SK-N-MC (cell line): ENCODE results near the gene TMEM164.

ENCODE experiments used
- DNase-seq: peaks from one replicate; pipeline ENCODE4 v3.0.0-alpha.2; 2011; ENCODE audit warnings: low read depth, low spot score
- H3K27ac ChIP-seq: fragments of 200-600 bp; sonication (generic); 2 replicates; pipeline ENCODE4 v1.5.1; 2016; ENCODE audit warnings: mixed run types
- H3K36me3 ChIP-seq: fragments of 200-600 bp; sonication (generic); 2 replicates; pipeline ENCODE4 v1.6.1; 2017; ENCODE audit warnings: antibody characterized with exemption, low read length, mixed read lengths; ENCODE audit not compliant: insufficient read depth
- H3K4me3 ChIP-seq: fragments of 200-600 bp; sonication (generic); 2 replicates; pipeline ENCODE4 v1.5.1; 2016
- H3K9ac ChIP-seq: fragments of 200-600 bp; sonication (generic); 2 replicates; pipeline ENCODE4 v1.8.0; 2017; ENCODE audit warnings: mixed run types, mixed read lengths; ENCODE audit not compliant: insufficient read length
- H3K9me3 ChIP-seq: fragments of 200-600 bp; sonication (generic); 2 replicates; pipeline ENCODE4 v1.6.1; 2017; ENCODE audit warnings: low read depth, mild to moderate bottlenecking, antibody characterized with exemption, low read length, moderate library complexity, mixed read lengths
- EZH2 ChIP-seq: fragments of 200-600 bp; sonication (generic); IDR thresholded peaks from one replicate; pipeline ENCODE4 v1.6.1; 2017; ENCODE audit warnings: antibody characterized with exemption
- FOXP2 ChIP-seq: optimal IDR thresholded peaks from 2 replicates; pipeline ENCODE3; 2011; ENCODE audit warnings: mild to moderate bottlenecking, moderate library complexity; ENCODE audit not compliant: insufficient read depth; ENCODE audit errors: extremely low read length, control extremely low read depth
- POLR2AphosphoS5 ChIP-seq: IDR thresholded peaks from 2 replicates; pipeline ENCODE4 v1.6.1; 2012; ENCODE audit warnings: mild to moderate bottlenecking, low read depth, low read length, borderline replicate concordance

The TMEM164 gene

DNA sequence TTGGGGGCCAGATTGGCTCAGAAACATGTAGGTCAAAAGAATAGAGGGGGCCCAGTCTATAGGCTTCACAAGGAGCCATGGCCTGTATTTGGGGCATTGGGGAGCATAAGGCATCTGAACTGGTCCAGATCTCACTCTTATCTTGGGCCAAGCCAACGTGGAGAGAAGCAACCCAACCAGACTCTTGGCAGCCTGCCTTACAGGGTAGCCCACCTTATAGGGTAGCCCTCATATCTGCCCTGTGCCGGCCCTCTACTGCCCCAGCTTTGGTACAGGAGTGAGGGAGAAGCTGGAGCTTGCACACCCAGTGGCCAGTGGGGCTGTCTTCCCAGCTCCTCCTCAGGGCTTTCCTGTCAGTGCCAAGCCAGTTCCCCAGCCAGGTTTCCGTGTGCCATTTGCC lies 172.8 kb downstream of the TMEM164 start:
- Histone ChIP-seq H3K9me3 (no peaks in the 10 kb centered on the region), H3K9ac (no peak overlapping the region), H3K36me3 (no peaks in the 10 kb centered on the region), H3K27ac (no peak overlapping the region), H3K4me3 (no peak overlapping the region)
- no peak for TF ChIP-seq EZH2
- no peak for TF ChIP-seq POLR2AphosphoS5
- TF ChIP-seq FOXP2, result no peak
- DNase-seq, result no peak

DNA sequence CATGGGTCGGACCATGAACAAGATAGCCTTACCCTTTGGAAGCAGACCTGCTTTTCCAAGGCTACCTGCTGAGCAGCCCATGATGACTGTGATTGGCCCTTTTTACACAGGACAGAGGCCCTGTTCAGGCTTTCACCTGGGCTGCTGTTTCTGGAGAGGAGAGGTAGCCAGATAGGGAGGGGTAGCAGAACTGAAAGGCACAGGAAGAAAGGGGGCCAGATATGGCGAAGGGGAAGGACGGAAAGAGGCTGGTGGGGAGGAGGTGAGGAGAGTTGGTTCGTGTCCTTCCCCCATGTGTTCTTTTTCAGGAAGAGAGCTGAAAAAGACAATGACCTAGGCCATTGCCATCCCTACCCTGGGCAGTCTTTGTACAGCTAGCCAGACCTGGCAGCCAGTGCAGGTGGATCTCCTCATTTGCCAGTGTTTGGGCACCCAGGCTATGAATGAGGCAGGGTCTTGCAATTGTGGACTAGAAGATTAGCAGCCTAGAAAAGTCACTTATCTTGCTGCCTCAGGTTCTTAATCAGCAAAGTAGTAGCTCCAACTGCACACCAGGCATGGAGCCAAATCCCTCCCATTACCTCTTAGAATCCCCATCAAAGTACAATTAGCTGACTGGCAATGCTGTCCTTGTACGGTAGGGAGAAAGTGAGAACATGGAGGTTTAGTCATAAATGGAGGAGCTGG lies 175.4 kb downstream of the TMEM164 start:
- no peaks in the 10 kb centered on the region for H3K36me3 ChIP-seq
- H3K27ac ChIP-seq, result no peak overlapping the region
- no peak overlapping the region for H3K9ac ChIP-seq
- H3K4me3 ChIP-seq, result no peak overlapping the region
- no peaks in the 10 kb centered on the region for H3K9me3 ChIP-seq
- TF ChIP-seq POLR2AphosphoS5, result no peak
- no peak for DNase-seq

GRCh38 chrX:110180176-110180927 lies 177.4 kb downstream of the TMEM164 start:
- H3K36me3 ChIP-seq, result no peaks in the 10 kb centered on the region
- no peak overlapping the region for H3K9ac ChIP-seq
- TF ChIP-seq EZH2, result no peak
- no peaks in the 10 kb centered on the region for H3K9me3 ChIP-seq
- no peak for DNase-seq
- no peak overlapping the region for H3K4me3 ChIP-seq
- no peak overlapping the region for H3K27ac ChIP-seq

DNA sequence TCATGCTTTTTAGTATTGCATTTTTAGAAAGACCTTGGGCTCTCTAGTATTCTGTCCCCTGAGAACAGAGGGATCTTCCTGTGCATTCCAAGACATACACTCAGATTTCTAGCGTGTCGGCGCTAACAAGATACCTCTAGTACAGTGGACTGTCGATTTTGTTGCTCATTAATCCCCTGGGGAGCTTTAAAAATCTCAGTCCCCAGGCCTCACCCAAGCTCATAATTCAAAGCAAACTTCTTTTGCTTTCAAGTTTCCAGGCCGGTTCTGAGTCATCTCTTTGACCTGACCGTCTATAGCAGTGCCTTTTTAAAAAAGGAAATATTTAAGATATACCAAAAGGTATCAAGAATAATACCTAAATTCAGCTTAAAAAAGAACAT lies 178.0 kb downstream of the TMEM164 start:
- Histone ChIP-seq H3K9me3 (peaks cover 3% of the 10 kb centered on the region; the same call in 1 of the 2 replicates), H3K27ac (no peak overlapping the region), H3K9ac (no peak overlapping the region), H3K4me3 (no peak overlapping the region), H3K36me3 (no peaks in the 10 kb centered on the region)
- TF ChIP-seq FOXP2, result no peak
- no peak for TF ChIP-seq POLR2AphosphoS5
- no peak for DNase-seq

DNA sequence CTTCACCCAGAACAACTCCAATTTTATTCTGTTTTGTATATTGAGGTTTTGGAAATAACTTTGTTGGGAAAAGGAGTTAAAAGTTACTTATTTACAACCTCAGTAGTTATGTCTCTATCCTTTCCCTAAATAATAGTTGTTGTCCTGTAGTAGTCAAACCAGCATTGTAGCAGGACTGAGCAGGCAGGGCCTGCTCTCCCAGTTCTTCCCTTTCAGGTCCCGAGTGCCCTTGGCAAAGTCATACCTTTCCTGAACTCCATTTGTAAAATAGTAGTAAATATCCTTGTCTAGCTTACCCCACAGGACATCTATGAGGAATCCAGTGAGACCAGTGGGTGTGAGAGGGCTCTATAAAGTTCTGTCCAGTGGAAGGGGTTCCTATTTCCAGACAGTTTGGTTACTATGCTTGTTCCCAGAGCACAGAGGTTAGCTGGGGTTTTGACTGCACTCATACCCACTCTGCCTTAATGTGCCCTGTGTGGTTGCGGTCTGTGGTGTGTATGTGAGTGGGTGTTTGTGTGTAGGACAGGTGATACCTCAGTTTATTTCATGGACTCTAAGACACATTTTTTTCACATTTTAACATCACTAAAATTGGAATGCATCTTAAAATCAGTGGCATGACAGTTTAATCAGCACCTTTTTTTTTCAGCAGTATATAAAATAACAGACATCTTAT lies 178.7 kb downstream of the TMEM164 start:
- no peak overlapping the region for H3K4me3 ChIP-seq
- peaks cover 5% of the 10 kb centered on the region; the same call in 1 of the 2 replicates for H3K9me3 ChIP-seq
- no peak overlapping the region for H3K27ac ChIP-seq
- no peak for DNase-seq
- H3K9ac ChIP-seq, result no peak overlapping the region
- TF ChIP-seq FOXP2, result no peak
- no peak for TF ChIP-seq POLR2AphosphoS5
- TF ChIP-seq EZH2, result no peak
- H3K36me3 ChIP-seq, result no peaks in the 10 kb centered on the region

DNA sequence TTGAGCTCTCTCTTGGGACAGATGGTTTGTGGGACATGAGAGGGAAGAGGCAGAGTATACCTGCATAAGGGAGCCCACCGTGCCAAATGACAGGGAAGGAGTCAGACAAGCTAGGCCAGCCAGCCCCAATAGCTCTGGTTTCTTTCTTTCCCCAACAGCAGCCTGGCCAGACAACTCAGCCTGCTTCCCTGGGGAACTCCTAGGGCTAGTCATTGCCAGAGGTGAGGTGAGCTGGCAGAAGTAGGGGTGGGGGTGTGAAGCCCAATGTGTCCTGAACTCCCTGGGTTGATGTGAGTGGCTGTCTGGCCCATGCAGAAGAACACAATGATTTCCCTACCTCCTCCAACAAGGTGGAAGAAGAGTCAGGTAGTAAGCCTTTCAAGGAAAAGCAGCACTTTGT lies 179.4 kb downstream of the TMEM164 start:
- Histone ChIP-seq H3K9me3 (peaks cover 5% of the 10 kb centered on the region; the same call in 1 of the 2 replicates), H3K9ac (no peak overlapping the region), H3K4me3 (no peak overlapping the region), H3K27ac (no peak overlapping the region), H3K36me3 (no peaks in the 10 kb centered on the region)
- TF ChIP-seq FOXP2 (no peak), POLR2AphosphoS5 (no peak)
- DNase-seq, result no peak

DNA sequence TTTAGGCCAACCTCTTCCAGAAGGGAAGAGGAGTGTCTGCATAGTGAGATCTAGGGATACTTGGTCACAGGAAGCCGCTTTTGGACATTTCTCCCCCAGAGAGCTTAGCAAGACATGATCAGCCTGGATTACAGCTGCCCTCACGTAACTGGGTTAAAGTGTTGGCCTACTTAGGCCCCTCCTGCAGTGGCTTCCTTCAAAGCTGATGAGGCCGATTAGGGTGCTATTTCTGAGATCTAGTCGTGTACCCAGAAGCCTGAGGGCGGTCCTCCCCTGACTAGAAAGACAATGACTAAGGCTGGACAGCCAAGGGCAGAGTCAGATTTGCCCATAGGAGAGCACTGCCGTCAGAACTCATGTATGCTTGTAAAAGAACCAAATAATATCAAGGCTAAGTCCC lies 180.0 kb downstream of the TMEM164 start:
- H3K9ac ChIP-seq, result no peak overlapping the region
- no peak for DNase-seq
- peaks cover 5% of the 10 kb centered on the region; the same call in 1 of the 2 replicates for H3K9me3 ChIP-seq
- H3K4me3 ChIP-seq, result no peak overlapping the region
- no peak overlapping the region for H3K27ac ChIP-seq
- TF ChIP-seq EZH2, result no peak
- no peaks in the 10 kb centered on the region for H3K36me3 ChIP-seq

DNA sequence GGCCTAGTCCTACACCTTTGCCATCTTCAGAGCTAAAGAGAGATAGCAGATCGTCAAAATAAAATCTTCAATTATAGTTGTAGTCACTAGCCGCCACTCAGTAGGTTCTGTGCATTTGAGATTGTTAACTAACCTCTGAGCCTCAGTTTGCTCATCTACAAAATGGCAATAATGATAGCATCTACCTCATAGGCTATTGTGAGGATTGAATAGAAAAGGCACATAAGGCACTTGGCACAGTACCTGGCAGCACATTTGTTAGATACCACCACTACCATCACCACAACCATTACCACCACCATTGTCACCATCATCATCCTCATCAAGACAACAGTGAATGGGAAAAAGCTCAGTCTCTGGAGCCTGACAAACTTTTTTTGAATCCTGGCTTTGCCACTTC lies 180.4 kb downstream of the TMEM164 start:
- Histone ChIP-seq H3K9me3 (peaks cover 5% of the 10 kb centered on the region; the same call in 1 of the 2 replicates), H3K27ac (no peak overlapping the region), H3K4me3 (no peak overlapping the region), H3K36me3 (no peaks in the 10 kb centered on the region), H3K9ac (no peak overlapping the region)
- TF ChIP-seq EZH2 (no peak), POLR2AphosphoS5 (no peak), FOXP2 (no peak)
- no peak for DNase-seq
